Raji (cell line): ENCODE data around the gene SUN1.

ENCODE experiments used
- POLR2A ChIP-seq: IDR thresholded peaks from 2 replicates; pipeline ENCODE4 v1.6.1; 2011; ENCODE audit warnings: low read depth, low read length, control low read depth; ENCODE audit not compliant: insufficient read depth

The SUN1 gene

DNA sequence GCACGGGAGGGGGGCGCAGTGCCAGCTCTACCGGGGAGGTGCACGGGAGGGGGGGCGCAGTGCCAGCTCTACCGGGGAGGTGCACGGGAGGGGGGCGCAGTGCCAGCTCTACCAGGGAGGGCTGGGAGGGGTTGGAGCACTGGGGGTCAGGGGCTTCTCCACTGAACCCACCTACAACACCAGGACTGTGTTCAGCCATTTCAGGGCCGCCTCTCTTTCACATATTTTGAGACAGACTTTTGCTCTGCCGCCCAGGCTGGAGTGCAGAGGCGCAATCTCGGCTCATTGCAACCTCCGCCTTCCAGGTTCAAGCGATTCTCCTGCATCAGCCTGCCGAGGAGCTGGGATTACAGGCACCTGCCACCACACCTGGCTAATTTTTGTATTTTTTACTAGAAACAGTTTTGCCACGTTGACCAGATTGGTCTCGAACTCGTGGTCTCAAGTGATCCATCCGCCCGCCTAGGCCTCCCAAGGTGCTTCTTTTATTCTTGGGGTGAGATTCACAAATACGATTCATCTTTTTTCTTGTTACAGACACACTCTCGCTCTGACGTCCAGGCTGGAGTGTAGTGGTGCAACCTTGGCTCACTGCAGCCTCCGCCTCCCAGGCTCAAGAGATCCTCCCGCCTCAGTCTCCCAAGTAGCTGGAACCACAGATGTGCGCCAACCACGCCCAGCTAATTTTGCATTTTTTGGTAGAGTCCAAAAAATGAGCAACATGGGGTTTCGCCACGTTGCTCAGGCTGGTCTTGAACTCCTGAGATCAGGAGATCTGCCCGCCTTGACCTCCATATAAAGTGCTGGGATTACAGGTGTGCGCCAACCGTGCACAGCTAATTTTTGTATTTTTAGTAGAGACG lies 85.2 kb downstream of the SUN1 start:
- TF ChIP-seq POLR2A = no peak

DNA sequence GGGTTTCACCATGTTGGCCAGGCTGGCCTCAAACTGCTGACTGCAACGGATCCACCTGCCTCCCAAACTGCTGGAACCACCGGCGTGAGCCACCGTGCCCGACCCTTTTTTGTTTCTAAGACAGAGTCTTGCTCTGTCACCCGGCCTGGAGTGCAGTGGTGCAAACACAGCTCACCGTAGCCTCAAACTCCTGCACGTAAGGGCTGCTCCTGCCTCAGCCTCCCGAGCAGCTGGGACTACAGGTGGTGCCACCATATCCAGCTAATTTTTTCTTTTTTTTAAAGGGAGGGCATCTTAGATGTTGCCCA lies 85.8 kb downstream of the SUN1 start:
- TF ChIP-seq POLR2A = no peak

DNA sequence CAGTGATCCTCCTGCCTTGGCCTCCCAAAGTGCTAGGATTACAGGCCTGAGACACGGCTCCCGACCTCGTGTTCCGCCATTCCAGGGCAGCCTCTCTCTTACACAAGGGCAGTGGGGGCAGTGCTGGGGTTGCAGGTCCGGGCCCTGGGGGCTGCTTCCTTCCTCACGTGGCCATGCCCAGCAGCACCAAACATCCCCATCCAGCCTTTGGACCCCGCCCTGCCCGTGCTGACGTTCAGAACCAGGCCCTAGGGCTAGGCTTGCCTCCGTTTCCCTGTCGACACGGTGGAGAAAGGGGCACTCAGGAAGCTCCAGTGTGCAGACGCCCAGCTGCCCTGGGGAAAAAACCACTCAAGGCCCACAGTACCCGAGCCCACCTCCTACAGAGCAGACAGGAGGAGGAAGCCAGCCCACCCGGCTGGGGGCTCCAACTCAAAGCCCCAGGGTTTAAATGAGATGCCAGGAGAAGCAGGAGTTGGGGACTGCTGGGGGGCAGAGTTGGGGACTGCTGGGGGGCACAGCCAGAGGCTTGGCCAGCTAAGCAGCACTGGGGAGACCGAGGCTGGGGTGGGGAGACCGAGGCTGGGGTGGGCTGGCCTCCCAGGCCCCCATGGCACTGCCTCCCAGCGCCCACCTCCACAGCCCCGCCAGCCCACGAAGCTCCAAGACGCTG lies 86.3 kb downstream of the SUN1 start:
- TF ChIP-seq POLR2A = no peak

DNA sequence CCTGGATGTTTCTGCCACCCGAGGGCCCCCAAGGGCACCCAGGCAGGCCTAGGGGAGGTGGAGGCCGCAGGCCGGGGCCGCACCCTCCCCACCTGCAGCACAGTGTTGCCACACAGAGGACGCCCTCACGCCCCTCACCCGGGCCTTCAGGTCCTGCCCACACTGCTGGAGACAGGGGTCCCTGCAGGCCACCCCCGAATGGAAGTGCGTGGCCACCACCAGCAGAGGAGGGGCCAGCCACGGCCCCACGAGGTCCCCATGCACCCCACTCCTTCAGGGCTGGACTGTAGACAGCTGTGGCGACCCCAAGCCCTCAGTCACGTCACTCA lies 86.8 kb downstream of the SUN1 start:
- no peak for TF ChIP-seq POLR2A

DNA sequence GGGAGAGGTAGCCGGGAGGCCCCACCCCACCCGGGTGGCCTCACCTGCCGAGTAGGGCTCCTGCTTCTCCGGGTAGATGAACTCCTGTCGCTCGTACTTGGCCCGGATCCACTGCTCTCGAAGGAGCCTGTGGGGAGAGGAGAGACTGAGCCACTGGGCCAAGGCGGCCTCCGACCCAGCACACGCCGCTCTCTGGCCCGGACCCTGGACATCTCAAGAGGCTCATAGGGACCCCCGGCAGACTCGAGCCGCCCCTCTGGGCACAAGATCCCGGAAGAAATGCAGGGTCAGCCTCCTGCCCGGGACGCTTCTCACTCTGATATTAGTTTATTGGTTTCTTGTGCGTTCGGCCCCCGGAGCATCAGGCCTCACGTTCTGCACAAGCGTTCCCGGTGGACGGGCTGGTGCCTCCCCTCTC lies 87.7 kb downstream of the SUN1 start:
- TF ChIP-seq POLR2A = no peak

DNA sequence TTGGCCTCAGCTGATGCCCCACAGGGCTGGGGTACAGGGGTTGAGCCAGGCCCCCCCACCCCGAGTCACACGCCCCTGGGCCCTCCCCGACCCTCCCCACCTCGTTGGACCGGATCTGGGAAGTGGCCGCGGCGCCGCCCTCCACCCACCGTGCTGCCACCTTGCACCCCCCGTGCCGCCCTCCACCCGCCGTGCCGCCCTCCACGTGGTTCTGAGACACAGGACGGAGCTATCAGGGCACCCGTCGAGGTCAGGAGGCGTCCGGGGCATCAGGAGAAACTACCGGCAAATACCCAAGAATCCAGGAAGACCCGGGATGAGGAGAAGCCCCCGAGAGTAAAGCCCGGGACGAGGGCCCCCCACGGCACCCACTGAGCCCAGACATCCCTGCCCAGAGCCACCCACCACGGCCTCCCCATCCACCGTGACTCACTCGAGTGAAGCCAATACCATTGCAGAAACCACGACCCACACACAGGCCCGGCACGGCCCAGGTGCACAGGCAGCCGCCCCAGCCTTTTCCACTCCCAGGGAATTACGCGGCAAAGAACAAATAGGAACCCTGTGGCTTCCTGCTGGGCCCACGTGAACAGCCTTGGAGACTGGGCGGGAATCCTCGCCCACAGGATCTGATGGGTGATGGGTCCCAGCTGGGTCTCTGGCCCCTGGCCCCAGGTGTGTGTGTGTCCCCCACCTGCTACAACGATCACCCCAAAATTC lies 88.2 kb downstream of the SUN1 start:
- TF ChIP-seq POLR2A = no peak

DNA sequence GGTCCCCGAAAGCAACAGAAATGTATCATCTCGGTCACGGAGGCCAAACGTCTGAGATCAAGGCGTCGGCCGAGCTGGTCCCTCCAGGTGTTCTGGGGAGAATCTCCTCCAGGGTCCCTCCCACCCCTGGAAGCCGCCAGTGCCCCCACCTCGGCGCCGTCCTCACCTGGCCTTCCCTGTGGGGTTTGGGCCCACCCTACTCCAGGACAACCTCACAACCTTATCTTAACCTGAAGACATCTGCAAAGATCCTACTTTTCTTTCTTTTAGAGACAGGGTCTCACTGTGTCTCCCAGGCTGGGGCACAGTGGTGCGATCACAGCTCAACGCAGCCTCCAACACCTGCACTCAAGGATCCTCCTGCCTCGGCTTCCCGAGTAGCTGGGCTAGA lies 88.8 kb downstream of the SUN1 start:
- no peak for TF ChIP-seq POLR2A

DNA sequence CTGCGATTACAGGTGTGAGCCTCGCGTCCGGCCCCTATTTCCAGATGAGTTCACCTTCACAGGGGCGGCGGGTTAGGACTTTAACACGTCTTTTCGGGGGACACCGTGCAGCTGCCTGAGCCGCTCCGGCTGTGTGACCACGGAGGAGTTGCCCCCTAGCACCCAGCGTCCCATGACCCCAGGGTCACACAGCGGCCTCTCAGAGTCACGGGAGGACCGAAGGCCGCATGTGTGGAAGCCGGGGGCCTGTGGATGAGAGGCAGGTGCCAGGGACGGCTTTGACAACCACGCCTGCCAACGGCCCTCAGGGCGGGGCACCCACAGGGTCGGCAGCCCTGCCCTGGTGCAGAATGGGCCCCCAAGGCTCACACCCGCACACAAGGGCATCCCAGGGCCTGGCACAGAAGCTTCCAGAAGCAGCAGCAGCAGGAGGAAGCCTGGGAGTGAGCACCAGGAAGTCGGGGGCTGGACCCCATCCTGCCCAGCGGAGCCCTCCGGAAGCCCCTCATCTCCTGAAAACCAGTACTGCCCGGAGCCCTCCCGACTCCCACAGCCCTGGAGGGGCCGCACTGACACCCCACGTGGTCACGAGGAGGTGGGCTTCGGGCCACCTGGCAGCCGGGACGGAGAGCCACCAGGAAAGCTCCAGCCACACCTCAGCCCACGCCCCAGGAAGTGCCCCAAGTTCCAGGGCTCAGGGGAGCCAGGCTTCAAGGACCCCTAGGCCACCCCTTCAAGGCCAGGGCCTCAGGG lies 89.5 kb downstream of the SUN1 start:
- no peak for TF ChIP-seq POLR2A

DNA sequence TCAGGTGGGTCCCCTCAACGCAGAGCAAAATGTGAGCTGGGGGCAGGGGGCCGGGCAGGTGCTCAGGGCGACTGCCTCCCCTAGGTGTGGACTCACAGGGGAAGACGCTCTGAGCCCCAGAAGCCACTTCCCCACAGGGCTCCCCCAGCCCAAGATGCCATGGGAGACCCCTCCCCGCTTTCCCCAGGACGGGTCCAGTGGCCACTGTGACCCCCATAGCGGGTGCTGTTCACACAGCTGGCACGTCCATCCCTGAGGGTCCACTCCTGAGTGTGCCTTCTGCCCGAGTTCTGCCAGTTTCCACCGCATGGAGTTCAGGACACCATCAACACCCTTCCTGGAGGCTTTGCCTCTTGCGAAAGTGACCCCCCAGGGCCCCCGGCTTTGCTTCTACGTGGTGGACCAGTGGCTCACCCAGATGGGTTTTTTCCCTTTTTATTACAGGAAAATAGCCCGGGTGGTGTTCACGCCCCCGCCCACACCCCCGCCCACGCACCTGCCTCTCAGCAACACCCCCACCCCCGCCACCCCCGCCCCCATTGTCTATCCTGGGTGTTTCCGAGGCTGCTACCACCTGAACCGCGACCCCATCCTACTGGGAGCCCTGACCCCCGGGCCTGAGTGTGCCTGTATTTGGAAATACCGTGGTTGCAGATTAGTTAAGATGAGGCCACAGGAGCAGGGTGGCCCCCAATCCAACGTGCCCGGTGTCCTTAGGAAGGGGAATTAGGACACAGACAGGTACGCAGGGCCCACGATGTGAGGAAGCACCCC lies 90.2 kb downstream of the SUN1 start:
- TF ChIP-seq POLR2A = no peak

DNA sequence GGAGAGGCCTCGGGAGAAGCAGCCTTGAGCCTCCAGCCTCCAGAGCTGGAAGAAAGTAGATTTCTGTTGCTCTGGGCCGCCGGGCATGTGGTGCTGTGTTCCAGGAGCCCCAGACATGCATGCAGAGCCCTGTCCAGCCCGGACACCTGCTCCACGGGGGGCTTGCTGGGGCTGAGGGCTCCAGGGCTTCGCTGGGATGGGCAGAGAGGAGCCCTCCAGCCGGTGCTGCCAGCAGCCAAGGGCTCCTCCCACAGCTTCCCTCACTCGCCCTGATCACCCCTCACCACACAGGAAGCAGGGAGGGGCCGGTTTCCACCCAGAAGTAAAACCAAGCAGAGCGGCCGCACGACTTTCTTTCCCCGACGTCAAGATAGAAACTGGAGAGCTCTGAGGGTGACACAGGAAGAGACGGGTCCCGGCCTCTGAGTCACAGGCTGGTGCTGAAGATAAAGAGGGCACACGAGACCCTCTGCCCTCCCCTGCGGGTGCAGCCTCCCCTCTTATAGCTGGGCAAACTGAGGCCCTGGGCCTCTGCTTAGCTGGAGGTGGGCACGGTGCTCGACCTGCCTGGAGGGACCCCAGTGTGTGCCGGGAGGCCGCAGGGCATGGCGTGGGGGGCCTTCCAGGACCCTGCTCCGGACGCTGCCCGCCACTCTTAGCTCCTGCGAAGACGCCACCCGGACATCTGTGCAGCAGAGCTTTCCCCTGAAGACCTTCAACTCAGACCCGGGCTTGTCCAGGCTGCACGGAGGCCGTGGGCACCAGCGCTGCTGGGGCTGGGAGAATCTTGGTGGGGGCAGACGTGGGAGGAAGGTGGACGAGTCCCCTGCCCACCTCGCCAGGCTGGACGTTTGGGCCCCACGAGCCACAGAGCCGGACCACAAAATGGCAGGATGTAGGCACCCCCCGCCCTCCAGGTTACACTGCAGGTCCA lies 91.1 kb downstream of the SUN1 start:
- peak; percentile 40; the same call in 1 of the 2 replicates for TF ChIP-seq POLR2A
